ENCODE measurements around the gene HPS3.

HPS3 gene, protein sequence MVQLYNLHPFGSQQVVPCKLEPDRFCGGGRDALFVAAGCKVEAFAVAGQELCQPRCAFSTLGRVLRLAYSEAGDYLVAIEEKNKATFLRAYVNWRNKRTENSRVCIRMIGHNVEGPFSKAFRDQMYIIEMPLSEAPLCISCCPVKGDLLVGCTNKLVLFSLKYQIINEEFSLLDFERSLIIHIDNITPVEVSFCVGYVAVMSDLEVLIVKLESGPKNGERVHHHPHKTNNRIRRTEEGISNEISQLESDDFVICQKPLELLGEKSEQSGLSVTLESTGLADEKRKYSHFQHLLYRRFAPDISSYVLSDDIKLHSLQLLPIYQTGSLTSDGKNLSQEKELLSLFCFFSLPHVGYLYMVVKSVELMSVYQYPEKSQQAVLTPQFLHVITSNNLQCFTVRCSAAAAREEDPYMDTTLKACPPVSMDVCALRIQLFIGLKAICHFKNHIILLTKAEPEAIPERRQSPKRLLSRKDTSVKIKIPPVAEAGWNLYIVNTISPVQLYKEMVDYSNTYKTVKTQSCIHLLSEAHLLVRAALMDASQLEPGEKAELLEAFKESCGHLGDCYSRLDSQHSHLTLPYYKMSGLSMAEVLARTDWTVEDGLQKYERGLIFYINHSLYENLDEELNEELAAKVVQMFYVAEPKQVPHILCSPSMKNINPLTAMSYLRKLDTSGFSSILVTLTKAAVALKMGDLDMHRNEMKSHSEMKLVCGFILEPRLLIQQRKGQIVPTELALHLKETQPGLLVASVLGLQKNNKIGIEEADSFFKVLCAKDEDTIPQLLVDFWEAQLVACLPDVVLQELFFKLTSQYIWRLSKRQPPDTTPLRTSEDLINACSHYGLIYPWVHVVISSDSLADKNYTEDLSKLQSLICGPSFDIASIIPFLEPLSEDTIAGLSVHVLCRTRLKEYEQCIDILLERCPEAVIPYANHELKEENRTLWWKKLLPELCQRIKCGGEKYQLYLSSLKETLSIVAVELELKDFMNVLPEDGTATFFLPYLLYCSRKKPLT

GRCh38 chr3:149129326-149130205 is at the start of gene HPS3:
Gene HPS3, plus strand, starts transcription at chr3:149129638. Its CDS starts 86 bp downstream, at chr3:149129724.
- H3K36me3 ChIP-seq (ENCODE audit: control insufficient read depth, insufficient read depth, low read length): no peaks in the 10 kb centered on the region
- H3K27me3 ChIP-seq (replicated peaks; ENCODE audit: control insufficient read depth, insufficient read depth, low read length): peaks cover 1% of the 10 kb centered on the region; the same call in 1 of the 2 replicates
- TF ChIP-seq CTCF (IDR thresholded peaks at IDR 0.05; ENCODE audit: insufficient read depth, low read length, poor library complexity, severe bottlenecking): no peak
- peak; percentile 95 for DNase-seq (ENCODE audit: extremely low read depth, insufficient read length)
- H3K4me3 ChIP-seq (replicated peaks; ENCODE audit: low read depth, low read length): peak within 1 kb of the TSS; percentile 88

DNA sequence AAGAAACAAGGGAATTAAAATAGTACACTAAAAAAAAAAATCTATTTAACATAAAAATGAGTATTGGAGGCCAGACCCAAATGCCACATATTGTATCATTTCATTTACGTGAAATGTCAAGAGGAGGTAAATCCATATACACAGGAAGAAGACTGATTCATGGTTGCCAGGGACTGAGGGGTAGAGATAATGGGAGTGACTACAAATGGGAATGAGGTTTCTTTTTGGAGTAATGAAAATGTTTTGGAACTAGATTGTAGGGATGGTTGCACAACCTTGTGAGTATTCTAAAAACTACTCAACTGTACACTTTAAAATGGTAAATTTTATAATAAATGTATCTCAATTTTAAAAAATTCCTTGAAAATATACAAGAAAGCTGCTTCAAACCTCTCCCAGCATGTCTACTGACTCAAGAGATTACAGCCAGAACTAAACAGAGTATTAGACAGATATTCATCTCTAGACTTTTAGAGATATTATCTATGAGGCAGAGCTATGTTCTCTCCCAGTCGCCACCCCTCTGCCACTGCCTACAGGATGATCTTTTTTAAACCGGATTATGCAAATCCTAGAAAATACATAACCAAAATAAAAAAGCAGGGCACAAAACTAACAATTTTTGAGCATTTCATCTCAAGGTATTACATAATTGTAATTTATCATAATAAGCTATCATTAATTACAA is 49.3 kb upstream of the HPS3 start:
- Histone ChIP-seq H3K4me3 (replicated peaks; ENCODE audit: low read depth, low read length) (no peak overlapping the region), H3K36me3 (ENCODE audit: control insufficient read depth, insufficient read depth, low read length) (no peaks in the 10 kb centered on the region; the same call in none of the 2 replicates), H3K27me3 (replicated peaks; ENCODE audit: control insufficient read depth, insufficient read depth, low read length) (no peaks in the 10 kb centered on the region)
- no peak for DNase-seq (ENCODE audit: extremely low read depth, insufficient read length)
- no peak for TF ChIP-seq CTCF (IDR thresholded peaks at IDR 0.05; ENCODE audit: insufficient read depth, low read length, poor library complexity, severe bottlenecking)

- Histone ChIP-seq H3K36me3 (ENCODE audit: control insufficient read depth, insufficient read depth, low read length) (no peaks in the 10 kb centered on the region; the same call in 1 of the 2 replicates), H3K27me3 (replicated peaks; ENCODE audit: control insufficient read depth, insufficient read depth, low read length) (no peaks in the 10 kb centered on the region), H3K4me3 (replicated peaks; ENCODE audit: low read depth, low read length) (no peak overlapping the region)
- DNase-seq (ENCODE audit: extremely low read depth, insufficient read length): no peak
- no peak for TF ChIP-seq CTCF (IDR thresholded peaks at IDR 0.05; ENCODE audit: insufficient read depth, low read length, poor library complexity, severe bottlenecking)
Measured at GRCh38 chr3:149080699-149081091, 48.7 kb upstream of the HPS3 start.

DNA sequence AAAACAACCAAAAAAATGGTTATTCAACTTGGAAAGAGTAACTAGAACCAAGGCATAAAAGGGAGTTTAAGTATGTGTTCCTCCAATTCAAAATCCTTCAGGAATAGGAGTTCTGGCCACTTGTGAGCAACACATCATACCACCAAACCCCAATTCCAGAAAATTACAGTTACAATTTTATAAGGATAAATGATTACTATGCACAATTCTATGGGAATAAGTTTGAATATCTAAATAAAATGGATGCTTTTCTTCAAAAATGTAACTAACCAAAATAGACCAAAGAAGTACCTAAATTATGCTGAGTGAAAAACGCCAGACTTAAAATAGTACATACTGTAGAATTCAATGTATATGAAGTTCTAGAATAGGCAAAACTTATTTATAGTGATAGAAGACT is 47.7 kb upstream of the HPS3 start:
- H3K4me3 ChIP-seq (replicated peaks; ENCODE audit: low read depth, low read length): no peak overlapping the region
- DNase-seq (ENCODE audit: extremely low read depth, insufficient read length): no peak
- TF ChIP-seq CTCF (IDR thresholded peaks at IDR 0.05; ENCODE audit: insufficient read depth, low read length, poor library complexity, severe bottlenecking): no peak
- no peaks in the 10 kb centered on the region; the same call in 1 of the 2 replicates for H3K36me3 ChIP-seq (ENCODE audit: control insufficient read depth, insufficient read depth, low read length)
- no peaks in the 10 kb centered on the region for H3K27me3 ChIP-seq (replicated peaks; ENCODE audit: control insufficient read depth, insufficient read depth, low read length)

Data from GM06990 (cell line).